Measurements from ENCODE around the gene ATXN1.

ATXN1 gene

GRCh38 chr6:16674801-16675392 is 86.4 kb downstream of the ATXN1 start:
- TF ChIP-seq POLR2A (IDR thresholded peaks at IDR 0.05; ENCODE audit: low read length) (no peak), GATA1 (IDR thresholded peaks at IDR 0.05; ENCODE audit: low read depth, low read length) (no peak)
- no peak for DNase-seq

- TF ChIP-seq POLR2A (IDR thresholded peaks at IDR 0.05; ENCODE audit: low read length) (no peak), GATA1 (IDR thresholded peaks at IDR 0.05; ENCODE audit: low read depth, low read length) (no peak)
- no peak for DNase-seq
These were observed 88.1 kb downstream of the ATXN1 start for GRCh38 chr6:16673011-16673797.

GRCh38 chr6:16671302-16672289 is 89.7 kb downstream of the ATXN1 start:
- TF ChIP-seq GATA1 (IDR thresholded peaks at IDR 0.05; ENCODE audit: low read depth, low read length) (no peak), POLR2A (IDR thresholded peaks at IDR 0.05; ENCODE audit: low read length) (no peak)

GRCh38 chr6:16670617-16671051 is 90.6 kb downstream of the ATXN1 start:
- TF ChIP-seq GATA1 (IDR thresholded peaks at IDR 0.05; ENCODE audit: low read depth, low read length) (no peak), POLR2A (IDR thresholded peaks at IDR 0.05; ENCODE audit: low read length) (no peak)
- no peak for DNase-seq

More at GRCh38 chr6:16671302-16672289, 89.7 kb downstream of the ATXN1 start:
- no peak for DNase-seq

- TF ChIP-seq GATA1 (IDR thresholded peaks at IDR 0.05; ENCODE audit: low read depth, low read length) (no peak), POLR2A (IDR thresholded peaks at IDR 0.05; ENCODE audit: low read length) (no peak)
- DNase-seq = no peak
These were observed 91.1 kb downstream of the ATXN1 start for GRCh38 chr6:16670183-16670582.

GRCh38 chr6:16669227-16669626 is 92.0 kb downstream of the ATXN1 start:
- no peak for TF ChIP-seq GATA1 (IDR thresholded peaks at IDR 0.05; ENCODE audit: low read depth, low read length)
- no peak for TF ChIP-seq POLR2A (IDR thresholded peaks at IDR 0.05; ENCODE audit: low read length)
- no peak for DNase-seq

GRCh38 chr6:16667509-16667908 is 93.8 kb downstream of the ATXN1 start:
- no peak for DNase-seq
- TF ChIP-seq GATA1 (IDR thresholded peaks at IDR 0.05; ENCODE audit: low read depth, low read length) = no peak
- no peak for TF ChIP-seq POLR2A (IDR thresholded peaks at IDR 0.05; ENCODE audit: low read length)

GRCh38 chr6:16665992-16666391 is 95.3 kb downstream of the ATXN1 start:
- TF ChIP-seq POLR2A (IDR thresholded peaks at IDR 0.05; ENCODE audit: low read length) (no peak), GATA1 (IDR thresholded peaks at IDR 0.05; ENCODE audit: low read depth, low read length) (no peak)
- DNase-seq = no peak

- no peak for DNase-seq
- no peak for TF ChIP-seq POLR2A (IDR thresholded peaks at IDR 0.05; ENCODE audit: low read length)
- TF ChIP-seq GATA1 (IDR thresholded peaks at IDR 0.05; ENCODE audit: low read depth, low read length) = no peak
These were observed 96.1 kb downstream of the ATXN1 start for GRCh38 chr6:16665182-16665581.

GRCh38 chr6:16663901-16664300 is 97.4 kb downstream of the ATXN1 start:
- DNase-seq = no peak
- TF ChIP-seq GATA1 (IDR thresholded peaks at IDR 0.05; ENCODE audit: low read depth, low read length) (no peak), POLR2A (IDR thresholded peaks at IDR 0.05; ENCODE audit: low read length) (no peak)

GRCh38 chr6:16660157-16660497 is 101.1 kb downstream of the ATXN1 start:
- no peak for DNase-seq

GRCh38 chr6:16659466-16660156 is 101.6 kb downstream of the ATXN1 start:
- DNase-seq = no peak
- TF ChIP-seq POLR2A (IDR thresholded peaks at IDR 0.05; ENCODE audit: low read length) (no peak), GATA1 (IDR thresholded peaks at IDR 0.05; ENCODE audit: low read depth, low read length) (no peak)

More at GRCh38 chr6:16660157-16660497, 101.1 kb downstream of the ATXN1 start:
- TF ChIP-seq POLR2A (IDR thresholded peaks at IDR 0.05; ENCODE audit: low read length) (no peak), GATA1 (IDR thresholded peaks at IDR 0.05; ENCODE audit: low read depth, low read length) (no peak)

GRCh38 chr6:16658348-16659034 is 102.8 kb downstream of the ATXN1 start:
- DNase-seq = no peak
- TF ChIP-seq GATA1 (IDR thresholded peaks at IDR 0.05; ENCODE audit: low read depth, low read length) (no peak), POLR2A (IDR thresholded peaks at IDR 0.05; ENCODE audit: low read length) (no peak)
